Activated naive CD8-positive, alpha-beta T cell treated with anti-CD3 and anti-CD28 coated beads, Interleukin-2, amount 50 U/mL, for 16 hours (primary cell): ENCODE measurements around the gene CDH1.
"Not testable (repeated sequence)": the region's sequence is repeated elsewhere in the genome, so short reads cannot be mapped to it uniquely, and the experiment has no call there.

Source experiments
- DNase-seq: peaks from one replicate; pipeline ENCODE4 v3.0.0-alpha.2; 2020; ENCODE audit warnings: low read depth, low spot score

Gene CDH1

DNA sequence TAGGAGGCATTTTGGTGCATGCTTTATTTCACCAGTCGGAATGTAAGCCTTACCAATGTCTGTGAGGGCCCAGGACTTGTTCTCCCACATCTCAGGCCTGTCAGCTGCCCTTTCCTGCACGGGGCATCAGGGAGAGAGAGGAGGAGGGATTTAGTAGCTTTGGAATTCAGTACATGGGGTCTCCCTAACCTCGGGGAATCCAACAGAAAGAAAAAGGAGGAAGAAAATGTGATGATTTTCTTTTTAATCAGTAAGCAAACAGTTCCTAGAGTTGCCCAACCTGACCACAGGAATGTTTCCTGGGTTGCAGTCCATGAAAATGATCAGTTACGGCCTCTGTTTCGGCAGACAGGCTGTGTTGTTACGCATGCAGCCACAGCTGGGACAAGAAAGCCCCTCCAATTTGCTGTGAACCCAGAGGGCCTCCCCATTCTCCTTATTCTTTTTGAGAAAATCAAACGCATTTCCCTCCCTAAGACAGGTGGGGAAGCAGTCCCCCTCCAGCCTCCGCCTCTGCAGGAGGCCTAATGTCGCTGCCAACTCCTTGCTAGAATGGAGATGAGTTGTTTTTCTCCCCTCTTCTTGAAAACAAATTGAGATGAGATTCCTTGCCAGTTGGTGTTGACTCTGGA lies 53.2 kb downstream of the CDH1 start:
- DNase-seq: no peak

DNA sequence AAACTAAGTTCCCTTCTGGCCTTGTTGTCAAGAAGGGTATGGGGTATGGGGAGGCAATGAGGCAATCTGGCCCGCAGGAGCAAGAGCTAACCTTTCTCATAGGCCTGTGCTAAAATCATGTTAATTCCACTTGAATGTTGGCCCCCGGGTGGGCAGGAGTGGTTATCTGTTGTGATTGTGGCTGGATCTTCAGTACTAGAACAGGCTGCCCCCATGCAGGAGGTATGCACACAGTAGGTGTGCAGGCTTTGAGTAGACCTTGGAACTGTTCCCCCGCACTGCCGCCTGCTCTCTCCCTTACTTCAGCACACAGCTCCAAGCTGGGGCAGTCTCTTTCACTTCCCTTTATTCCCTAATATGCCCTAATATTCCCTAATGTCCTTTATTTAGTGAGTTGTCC lies 53.9 kb downstream of the CDH1 start:
- DNase-seq: no peak

DNA sequence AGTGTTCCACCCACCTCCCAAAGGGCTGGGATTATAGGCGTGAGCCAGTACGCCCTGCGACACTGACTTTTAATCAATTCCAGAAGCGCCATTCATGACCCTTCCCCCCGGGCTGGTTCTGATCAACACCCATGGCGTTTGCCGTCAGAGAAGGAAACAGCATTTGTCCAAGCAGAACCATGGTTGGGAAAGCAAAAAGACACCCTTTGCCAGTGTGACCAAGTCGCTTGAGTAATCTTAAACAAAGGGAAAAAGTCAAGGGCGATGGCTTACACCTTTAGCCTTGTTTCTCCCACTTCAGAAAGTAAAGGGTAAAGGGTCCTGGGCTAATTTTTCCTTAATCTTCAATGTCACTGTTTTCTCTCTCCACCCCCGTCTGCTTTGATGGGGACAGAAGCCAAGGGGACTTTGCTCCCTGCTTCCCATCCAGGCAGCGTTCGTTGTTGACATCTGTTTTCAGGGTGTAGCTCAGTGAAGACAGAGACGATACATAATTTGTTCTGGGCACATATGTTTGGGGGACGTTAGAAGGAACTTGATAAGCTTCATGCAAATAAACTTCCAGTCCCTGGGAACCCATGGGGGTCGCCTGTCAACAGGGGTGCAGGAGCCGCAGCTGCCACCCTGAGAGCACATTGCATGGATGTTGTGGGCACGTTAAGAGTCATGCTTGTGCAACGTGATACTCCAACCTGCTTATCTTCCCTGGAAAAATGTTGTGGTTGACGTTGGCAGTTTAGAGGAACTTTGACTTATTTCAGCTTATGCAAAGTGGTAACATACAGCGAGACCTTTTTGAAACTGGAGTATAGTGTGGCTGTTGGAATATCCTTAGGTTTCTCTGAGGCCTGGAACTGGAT lies 55.6 kb downstream of the CDH1 start:
- DNase-seq: no peak

DNA sequence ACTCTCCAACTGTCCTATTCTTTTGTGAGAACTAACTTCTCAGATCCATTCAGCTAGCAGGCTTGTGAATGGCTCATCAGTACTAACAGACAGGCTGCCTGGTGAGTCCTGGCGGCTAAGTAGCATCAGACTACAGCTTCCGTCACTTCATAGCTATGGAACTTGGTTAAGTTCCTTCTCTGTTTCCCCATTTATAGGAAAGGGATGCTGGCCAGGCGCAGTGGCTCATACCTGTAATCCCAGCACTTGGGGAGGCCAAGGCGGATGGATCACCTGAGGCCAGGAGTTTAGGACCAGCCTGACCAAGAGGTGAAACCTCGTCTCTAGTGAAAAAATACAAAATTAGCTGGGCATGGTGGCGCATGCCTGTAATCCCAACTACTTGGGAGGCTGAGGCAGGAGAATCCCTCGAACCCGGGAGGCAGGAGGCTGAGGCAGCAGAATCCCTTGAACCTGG lies 56.3 kb downstream of the CDH1 start:
- no peak for DNase-seq

DNA sequence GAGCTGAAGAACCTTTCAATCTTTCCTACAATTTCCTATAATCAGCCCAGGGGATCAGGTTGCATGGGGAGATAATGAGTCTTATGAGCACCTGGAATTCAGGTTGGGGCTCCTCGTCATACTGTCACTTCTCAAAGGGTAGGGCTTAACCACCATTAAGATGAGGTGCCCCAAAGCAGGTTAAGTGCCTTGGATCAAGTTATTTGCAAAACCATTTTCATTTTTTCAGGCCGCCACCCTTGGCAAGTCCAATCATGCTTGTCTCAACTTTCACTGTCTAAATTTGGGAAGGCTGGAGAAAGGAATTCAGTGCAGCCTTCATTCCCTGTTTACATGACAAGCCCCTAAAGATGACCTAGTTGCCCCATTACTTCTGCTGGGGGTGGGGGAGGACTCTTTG lies 61.3 kb downstream of the CDH1 start:
- no peak for DNase-seq

DNA sequence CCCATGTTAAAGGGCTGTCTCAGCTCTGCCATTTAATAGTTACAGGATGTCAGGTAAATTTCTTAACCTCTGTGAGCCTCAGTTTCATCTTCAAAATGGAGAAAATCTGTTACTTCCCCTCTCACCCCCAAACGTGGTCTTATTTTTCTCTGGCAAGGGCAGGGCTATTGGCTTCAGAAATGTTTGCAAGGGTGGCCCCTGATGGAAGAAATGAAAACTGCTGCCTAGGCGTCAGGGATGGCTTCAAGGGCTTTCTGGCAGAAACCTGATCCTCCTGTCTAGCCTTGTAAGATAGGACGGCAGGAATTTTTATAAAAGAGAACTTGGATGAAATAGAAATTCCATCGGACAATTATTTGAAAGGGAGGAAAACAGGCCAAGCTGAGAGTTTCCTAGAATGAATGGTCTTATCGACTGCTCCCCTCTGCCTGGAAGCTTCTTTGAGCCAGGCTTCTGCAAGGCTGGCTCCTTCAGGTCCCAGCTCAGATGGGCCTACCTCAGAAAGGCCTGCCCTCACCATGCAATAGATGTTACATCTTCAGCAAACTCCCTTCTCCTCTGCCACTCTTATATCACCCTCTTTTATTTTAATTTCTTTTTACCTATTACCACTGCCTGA lies 63.3 kb downstream of the CDH1 start:
- DNase-seq: no peak

DNA sequence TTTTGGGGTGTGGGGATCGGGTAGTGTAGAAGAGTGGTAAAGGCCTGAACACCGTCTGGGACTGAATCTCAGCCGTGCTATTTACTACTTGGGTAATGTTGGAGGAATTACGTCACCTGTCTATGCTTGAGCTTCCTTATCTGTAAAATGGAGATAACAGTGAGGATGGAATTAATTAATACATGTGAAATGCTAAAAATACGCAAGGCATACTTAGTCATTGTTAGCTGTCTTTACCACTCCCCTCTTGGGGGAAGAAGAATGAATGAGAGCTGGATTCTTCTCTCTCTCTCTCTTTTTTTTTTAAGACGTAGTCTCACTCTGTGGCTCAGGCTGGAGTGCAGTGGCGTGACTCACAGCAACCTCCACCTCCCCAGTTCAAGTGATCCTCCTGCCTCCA lies 65.1 kb downstream of the CDH1 start:
- DNase-seq: no peak

DNA sequence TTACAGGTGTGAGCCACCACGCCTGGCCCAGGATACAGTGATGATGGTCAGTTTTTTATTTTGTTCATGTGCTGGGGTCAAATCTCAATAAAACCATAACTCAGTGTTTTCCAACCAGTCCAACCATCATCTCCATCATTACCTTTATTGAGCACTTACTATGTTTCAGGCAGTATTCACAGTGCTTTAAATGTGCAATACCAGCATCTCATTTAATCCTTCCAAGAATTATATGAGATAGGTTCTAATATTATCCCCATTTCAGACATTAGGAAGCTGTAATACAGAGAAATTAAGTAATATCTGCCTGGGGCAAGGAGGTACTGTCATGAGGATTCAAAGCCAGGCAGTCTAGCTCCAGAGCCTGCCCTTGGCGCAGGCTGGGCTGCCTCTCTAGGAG lies 69.3 kb downstream of the CDH1 start:
- no peak for DNase-seq

DNA sequence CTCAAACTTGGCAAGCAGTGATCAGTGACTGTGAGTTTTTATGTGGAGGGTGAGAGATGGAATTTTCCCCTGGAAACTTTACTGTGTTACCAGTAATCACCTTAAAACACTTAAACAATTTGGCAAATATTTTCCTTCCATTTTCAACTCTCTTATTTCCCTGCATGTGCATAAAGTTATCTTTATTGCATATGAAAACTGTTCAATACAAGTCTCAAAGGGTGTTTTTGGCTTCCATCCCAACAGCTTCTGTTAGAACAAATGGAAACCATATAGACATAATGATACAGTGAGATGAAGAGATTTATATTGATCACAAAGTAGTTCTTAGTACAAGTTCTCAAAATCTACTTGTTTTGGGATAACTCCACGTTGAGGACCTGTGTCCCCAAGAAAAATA lies 69.9 kb downstream of the CDH1 start:
- DNase-seq: no peak

DNA sequence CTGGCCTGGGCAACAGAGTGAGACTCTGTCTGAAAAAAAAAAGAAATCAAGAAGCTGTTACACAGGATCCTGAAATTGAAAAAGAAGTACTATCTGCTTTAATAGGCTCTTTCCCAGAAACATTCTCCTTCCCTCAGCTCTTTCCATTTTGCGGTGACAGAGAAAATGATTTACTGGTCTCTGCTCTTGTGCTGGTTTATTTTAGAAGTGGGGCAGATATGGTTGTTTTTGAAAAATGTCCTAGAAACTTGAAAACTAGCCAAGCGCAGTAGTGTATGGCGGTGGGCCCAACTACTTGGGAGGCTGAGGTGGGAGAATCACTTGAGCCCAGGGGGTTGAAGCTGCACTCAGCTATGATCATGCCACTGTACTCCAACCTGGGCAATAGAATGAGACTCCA lies 77.4 kb downstream of the CDH1 start:
- DNase-seq: no peak

DNA sequence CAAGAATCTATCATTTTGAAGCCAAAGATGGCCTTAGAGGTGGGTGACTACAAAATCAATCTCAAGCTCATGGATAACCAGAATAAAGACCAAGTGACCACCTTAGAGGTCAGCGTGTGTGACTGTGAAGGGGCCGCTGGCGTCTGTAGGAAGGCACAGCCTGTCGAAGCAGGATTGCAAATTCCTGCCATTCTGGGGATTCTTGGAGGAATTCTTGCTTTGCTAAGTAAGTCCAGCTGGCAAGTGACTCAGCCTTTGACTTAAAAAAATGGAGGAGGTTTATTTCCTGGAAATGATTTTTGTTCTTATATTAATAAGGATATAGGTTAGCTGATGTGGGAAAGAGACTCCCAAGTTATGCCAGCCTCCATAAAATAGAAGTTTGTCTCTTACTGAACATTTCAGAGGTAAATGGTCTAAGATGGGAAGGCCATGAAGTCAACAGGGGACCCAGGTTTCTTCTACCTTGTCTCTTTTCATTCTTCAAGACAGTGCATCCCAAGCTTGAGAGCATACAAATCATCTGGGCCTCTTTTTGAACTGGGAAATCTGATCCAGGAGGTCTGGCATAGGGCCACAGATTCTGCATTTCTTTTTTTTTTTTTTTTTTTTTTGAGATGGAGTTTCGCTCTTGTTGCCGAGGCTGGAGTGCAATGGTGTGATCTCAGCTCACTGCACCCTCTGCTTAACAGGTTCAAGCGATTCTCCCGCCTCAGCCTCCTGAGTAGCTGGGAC lies 86.5 kb downstream of the CDH1 start:
- no peak for DNase-seq

DNA sequence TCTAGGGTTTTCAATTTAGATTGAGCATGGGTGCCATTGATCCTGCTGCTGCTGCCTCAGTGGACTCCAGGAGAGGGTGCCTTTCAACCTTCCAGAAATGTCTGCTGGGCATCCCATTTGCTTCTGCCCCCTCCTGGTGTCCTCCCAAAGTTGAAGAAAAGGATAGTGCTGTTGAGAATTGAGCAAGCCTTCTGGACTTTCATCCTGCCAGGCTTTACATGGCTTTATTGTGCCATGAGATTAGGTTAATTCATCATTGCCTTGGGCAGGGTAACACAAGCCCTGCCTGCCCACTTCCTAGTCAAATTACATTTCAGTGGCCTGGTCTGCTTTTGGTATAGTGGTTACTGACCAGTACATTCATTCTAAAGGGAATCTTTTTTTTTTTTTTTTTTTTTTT lies 88.3 kb downstream of the CDH1 start:
- DNase-seq: no peak

DNA sequence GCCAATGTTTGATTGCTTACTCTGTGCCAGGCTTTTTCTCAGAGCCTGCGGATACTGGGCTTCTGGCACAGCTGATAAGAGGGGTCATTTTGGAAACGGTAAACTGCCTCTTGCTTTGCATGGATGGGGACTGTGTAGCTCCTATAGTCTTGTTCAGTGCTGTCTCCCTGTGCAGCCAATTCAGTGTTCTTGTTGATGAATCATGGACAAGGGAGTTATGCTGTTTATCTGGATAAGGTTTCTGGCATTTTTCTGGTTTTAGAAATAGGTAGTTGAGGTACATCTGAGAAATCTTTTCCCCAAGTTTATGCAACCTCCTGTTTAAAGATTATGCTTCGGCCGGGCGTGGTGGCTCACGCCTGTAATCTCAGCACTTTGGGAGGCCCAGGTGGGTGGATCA lies 89.6 kb downstream of the CDH1 start:
- DNase-seq: no peak

DNA sequence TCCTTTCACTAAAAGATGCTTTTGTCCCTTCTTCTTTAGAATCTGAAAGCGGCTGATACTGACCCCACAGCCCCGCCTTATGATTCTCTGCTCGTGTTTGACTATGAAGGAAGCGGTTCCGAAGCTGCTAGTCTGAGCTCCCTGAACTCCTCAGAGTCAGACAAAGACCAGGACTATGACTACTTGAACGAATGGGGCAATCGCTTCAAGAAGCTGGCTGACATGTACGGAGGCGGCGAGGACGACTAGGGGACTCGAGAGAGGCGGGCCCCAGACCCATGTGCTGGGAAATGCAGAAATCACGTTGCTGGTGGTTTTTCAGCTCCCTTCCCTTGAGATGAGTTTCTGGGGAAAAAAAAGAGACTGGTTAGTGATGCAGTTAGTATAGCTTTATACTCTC lies 96.2 kb downstream of the CDH1 start:
- DNase-seq: no peak

DNA sequence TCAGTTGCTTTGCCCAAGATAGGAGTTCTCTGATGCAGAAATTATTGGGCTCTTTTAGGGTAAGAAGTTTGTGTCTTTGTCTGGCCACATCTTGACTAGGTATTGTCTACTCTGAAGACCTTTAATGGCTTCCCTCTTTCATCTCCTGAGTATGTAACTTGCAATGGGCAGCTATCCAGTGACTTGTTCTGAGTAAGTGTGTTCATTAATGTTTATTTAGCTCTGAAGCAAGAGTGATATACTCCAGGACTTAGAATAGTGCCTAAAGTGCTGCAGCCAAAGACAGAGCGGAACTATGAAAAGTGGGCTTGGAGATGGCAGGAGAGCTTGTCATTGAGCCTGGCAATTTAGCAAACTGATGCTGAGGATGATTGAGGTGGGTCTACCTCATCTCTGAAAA lies 97.5 kb downstream of the CDH1 start:
- no peak for DNase-seq

DNA sequence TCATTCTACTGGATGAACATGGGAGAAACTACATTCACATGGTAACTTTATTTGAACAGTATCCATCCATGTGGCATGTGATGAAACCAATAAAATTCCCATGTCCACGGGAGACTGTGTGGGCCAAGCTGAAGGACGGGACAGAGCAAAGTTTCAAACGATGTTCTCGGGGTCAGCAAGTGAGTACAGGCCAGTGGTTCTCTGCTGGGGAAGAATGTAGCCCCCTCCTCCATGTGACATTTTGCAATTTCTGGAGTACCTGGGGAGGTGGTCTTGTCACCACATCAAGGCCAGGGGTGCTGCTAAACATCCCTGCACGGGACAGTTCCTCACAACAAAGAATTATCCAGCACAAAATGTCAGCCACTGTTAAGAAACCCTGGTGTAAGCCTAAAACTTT lies 98.9 kb downstream of the CDH1 start:
- no peak for DNase-seq

DNA sequence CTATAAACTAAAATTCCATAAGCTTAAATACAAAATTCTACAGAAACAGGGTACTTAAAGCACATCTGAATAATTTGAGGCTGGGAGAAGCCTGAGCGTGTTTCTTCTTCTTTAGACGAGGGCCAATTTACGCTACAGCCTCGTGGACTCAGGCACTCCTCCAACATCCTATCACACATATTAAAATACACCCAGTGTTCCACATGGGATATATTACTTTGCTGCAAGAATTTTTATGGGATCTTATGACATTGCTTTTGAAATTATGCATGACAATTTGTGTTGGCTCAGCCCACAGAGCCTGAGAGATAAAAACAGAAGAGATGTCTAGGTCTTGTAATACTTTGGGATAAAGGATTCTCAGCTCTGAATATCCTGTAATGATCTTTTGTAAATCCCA lies 102.7 kb downstream of the CDH1 start:
- DNase-seq: no peak

DNA sequence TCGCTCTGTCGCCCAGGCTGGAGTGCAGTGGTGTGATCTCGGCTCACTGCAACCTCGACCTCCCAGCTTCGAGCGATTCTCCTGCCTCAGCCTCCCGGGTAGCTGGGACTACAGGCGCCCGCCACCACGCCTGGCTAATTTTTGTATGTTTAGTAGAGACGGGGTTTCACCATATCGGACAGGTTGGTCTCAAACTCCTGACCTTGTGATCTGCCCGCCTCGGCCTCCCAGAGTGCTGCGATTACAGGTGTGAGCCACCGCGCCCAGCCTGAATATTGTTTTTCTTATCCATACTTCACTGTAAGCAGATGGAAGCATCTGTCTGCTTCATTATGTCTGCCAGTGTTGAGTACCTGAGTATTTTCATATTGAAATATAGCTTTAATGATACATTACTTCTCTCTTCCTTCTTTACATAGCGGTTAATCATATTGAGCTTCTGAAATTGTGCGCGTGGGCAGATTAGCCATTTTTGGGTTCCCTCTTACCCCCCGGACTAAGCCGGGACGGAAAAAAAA lies 105.9 kb downstream of the CDH1 start:
- DNase-seq: not testable (repeated sequence)

DNA sequence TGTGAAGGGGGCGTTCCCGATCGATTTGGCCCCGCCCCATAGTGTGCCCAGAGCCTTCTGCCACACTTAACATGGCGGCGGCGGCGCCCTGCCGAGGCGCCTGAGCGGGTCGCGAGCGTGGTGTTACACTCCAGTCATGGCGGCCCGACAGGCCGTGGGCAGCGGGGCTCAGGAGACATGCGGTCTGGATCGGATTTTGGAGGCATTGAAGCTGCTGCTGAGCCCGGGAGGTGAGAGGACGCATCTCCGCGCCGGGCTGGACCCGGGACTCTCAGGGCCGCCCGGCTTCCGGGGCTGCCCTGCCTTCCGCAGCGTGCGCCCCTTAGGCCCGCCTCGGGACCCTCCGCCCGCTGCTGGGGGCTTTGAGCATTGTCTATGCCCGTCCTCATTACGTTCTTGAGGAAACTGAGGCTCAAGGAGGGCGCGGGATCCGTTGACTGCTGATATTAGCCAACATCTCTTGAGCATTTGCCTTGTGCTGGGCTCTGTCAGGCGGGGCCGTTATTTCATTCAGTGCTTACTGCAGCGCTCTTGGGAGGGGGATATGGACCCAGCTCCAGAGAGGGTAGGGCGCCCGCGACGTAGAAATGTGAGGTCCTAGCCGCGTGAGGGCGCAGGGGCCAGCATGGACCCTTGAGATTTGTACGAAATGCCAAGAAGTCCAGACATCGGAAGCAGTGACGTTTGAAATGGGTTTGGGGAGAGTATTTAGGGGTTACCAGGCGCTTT lies 106.6 kb downstream of the CDH1 start, which contains the start of gene TANGO6:
TSS of gene TANGO6 (plus strand) at position 50 of the 729 bp plus-strand sequence. CDS start at position 137, 87 bp downstream.
- peak; percentile 87 for DNase-seq

DNA sequence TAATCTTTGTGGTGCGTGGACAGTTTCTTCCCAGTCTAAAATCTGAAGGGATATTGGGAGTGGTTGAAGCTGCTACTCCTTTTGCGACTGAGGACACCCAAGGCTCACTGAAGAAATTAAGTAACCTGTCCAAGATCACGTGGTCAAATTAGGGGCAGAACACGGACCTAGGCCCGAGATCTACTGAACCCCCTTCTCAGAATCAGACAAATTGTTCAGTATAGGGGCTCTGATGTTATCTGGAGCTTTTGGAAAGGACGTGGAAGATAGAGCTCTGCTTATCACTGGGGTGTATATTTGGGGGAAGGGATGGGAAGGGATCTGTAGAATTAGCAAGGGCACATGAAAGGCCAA lies 107.1 kb downstream of the CDH1 start:
- DNase-seq: no peak

DNA sequence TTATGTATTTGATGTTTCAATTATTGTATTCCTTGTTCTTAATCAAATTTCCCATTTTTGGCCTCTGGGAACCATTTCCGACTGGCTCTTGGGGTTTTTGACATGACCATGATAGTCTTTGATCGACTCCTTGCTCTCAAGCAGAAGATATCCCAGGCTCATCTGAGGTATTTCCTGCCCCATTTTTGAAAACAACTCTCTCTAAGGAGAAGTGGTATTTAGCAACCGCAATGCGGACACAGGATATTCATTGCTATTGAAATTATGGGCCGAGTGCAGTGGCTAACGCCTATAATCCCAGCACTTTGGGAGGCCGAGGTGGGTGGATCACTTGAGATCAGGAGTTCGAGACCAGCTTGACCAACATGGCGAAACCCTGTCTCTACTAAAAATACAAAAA lies 111.7 kb downstream of the CDH1 start:
- no peak for DNase-seq
